Epithelial cell of proximal tubule (primary cell): Measurements from ENCODE around the gene TBCCD1. TPM values are rescaled to one million over a fixed set of nuclear protein-coding genes. Genes with fewer than 3 reads are reported as not detected.
"Not testable (repeated sequence)": the region's sequence is repeated elsewhere in the genome, so short reads cannot be mapped to it uniquely, and the experiment has no call there.

Experiments used
- DNase-seq: peaks from one replicate; pipeline ENCODE4 v3.0.0-alpha.2; 2011; ENCODE audit warnings: low read depth
- H3K4me3 ChIP-seq: 2 replicates; pipeline ENCODE4 v1.5.1; 2011; ENCODE audit warnings: low read depth, mild to moderate bottlenecking, low read length
- CTCF ChIP-seq: conservative IDR thresholded peaks from 2 replicates; pipeline ENCODE4 v1.5.1; 2012; ENCODE audit warnings: low read depth, mild to moderate bottlenecking, low read length
- total RNA-seq: library from RNA; depleted of rRNA; stranded (reverse); fragments of >200 nt; gene quantifications from 2 replicates; pipeline ENCODE4 v1.2.3, GENCODE V29; 2015

The TBCCD1 gene
- total RNA-seq, 1 donor from 2014 or later, result 10.8 TPM

- no peak for TF ChIP-seq CTCF
- no peak for DNase-seq
- peak overlapping the region; percentile 91 for H3K4me3 ChIP-seq
Observed at GRCh38 chr3:186570941-186571643, 4.0 kb upstream of the TBCCD1 start.

- peak within 1 kb of the TSS; percentile 91 for H3K4me3 ChIP-seq
- peak; percentile 98 for DNase-seq
- no peak for TF ChIP-seq CTCF
Observed at GRCh38 chr3:186570096-186570940, 3.2 kb upstream of the TBCCD1 start, which contains the start of gene DNAJB11. Gene DNAJB11 (plus strand): TSS chr3:186570720. CDS start chr3:186570898, 178 bp downstream.

- H3K4me3 ChIP-seq, result peak overlapping the region; percentile 82
- TF ChIP-seq CTCF, result no peak
- no peak for DNase-seq
Observed at GRCh38 chr3:186569779-186570095, 2.6 kb upstream of the TBCCD1 start.

GRCh38 chr3:186569361-186569760 lies 2.2 kb upstream of the TBCCD1 start:
- not testable (repeated sequence) for DNase-seq
- peak overlapping the region; percentile 82 for H3K4me3 ChIP-seq

GRCh38 chr3:186566772-186567071 lies 417 bp downstream of the TBCCD1 start:
- TF ChIP-seq CTCF, result no peak
- no peak for DNase-seq
- H3K4me3 ChIP-seq, result peak overlapping the region; percentile 93

- DNase-seq, result no peak
Observed at GRCh38 chr3:186564586-186564985, 2.6 kb downstream of the TBCCD1 start.

More at GRCh38 chr3:186564586-186564985, 2.6 kb downstream of the TBCCD1 start:
- TF ChIP-seq CTCF, result no peak
- no peak overlapping the region for H3K4me3 ChIP-seq
